IPS-NIHi11 (cell line): ENCODE data around the gene SMNDC1.
"Not testable (repeated sequence)": the region's sequence is repeated elsewhere in the genome, so short reads cannot be mapped to it uniquely, and the experiment has no call there.

Source experiments
- DNase-seq: peaks from one replicate; pipeline ENCODE4 v3.0.0; 2012; ENCODE audit warnings: mixed read lengths, low spot score

The SMNDC1 gene

DNA sequence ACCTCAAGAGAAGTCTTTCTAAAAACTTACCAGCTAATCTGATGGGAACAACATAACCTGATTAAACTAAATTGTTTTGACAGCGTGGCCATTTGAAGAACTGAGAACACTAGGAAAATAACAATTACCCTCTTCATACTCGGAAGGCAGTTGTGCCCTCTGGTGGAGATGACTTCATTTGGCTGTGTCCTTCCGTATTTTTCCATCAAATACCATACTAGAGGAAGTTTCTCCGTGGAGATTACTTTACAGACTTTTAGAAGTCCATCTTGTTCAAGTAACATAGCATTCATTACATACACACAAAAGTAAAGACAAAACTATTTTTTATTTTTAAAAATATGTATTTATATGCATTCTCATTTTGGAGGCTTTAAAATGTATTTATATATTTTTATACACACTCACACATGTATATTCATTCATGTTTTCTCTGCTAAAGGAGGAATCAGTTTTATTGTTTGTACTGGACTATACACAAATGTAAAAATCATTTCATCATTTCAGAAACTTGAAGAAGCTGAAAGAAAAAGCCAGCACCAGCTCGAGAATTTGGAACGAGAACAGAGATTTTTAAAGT, 25.2 kb downstream of the SMNDC1 start:
- peak; percentile 57 for DNase-seq

DNA sequence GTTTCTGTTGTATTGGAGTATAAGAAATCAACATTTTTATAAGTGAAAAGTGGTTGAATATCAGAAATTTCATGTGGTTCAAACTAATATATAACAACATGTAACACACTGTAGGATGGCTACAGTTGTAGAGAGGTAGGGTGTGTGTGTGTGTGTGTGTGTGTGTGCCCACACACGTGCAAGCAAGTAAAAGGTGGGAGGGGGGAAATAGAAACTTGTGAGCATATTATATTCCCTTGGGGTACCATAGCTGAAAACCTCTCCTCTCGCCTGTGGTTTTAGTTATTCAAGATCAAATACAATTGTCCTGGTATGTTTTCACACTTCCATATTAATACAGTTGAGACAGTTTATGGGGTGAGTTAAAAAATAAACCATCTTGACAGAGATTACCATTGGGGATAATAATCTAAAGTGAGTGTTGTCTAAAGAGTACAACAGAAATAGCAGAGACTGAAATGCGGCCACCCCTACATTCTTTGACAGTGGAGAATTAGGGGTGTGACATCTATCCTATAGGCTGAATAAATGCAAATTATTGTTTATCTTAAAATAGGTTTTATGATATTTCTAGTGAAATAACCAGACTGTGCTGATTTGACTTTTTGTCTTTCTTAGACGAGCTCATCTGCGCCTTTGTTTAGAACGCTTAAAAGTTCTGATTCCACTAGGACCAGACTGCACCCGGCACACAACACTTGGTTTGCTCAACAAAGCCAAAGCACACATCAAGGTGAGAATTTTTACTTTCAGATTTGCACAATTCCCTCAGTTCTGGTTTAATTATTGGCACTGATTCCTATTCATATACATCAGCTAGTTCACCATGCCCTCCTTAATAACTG, 25.9 kb downstream of the SMNDC1 start:
- no peak for DNase-seq

DNA sequence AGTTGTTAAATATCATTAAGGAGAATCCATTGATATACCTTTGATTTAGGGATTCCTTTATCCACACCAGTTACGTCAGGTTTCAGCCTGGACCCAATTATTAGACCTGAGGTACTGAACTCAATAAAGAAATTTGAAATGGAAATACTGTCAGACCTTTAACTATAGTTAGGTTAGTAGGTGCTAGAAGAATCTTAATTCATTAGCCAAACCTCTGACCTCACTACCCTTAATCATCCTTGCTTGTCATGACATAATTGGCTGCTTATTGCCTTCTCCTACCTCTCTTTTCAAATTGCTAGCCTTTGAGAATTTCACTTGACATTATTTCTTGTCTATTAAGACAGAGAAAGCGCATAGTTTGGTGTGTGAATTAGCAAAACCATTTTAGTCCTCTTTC, 27.1 kb downstream of the SMNDC1 start:
- DNase-seq: no peak

DNA sequence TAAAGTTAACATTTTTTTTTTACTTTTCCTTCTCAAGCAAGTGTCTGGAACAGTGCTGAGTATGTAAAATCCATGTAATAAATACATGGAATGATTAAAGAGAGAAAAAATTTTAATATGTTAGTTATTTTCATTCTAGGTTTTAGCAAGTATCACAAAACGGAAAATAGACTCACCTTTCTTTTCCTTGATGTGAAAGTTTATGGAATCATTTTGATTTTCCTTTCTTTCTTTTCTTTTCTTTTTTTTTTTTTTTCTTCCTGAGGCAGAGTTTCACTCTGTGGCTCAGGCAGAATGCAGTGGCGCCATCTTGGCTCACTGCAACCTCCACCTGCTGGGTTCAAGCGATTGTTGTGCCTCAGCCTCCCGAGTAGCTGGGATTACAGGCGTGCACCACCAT, 28.1 kb downstream of the SMNDC1 start:
- DNase-seq: no peak

DNA sequence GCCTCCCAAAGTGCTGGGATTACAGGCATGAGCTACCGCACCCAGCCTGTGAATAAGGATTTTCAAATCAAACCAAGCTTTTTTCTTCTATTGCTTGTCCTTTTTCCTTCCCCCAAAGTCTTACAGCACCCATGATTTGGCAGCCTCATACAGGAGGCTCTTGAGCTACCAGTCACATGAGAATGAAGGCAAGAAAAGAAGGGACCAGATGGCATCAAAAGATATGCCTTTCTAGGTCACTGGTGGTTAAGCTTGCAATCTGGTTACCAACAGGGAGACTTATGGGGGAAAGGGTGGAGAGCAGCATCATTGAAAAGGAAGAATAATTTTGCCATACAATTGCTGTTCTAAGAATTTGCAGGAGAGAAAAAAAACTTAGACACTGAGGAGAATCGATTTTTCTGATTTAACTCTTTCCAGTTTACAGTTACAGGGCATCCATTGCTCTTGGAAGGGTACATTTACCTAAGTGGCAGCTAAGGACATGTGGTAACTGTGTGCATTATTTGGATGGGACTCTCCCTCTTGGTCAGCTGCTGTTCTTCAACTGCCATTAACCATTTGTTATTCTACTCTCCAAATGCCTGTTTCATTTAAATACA, 29.5 kb downstream of the SMNDC1 start:
- no peak for DNase-seq

DNA sequence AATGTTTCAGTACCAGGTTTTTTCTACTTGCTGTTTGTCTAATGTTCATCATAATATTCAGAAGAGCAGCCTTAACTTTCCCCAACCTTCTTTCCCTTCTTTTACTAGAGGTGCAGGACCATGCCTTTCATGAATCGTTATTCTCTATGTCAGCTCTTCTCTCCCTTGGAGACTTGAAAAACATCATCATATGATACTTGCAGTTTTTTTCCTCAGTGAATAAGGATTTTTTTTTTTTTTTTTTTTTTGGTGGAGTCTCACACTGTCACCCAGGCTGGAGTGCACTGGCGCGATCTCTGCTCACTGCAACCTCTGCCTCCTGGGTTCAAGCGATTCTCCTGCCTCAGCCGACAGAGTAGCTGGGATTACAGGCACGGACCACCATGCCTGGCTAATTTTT, 30.1 kb downstream of the SMNDC1 start:
- DNase-seq: no peak

DNA sequence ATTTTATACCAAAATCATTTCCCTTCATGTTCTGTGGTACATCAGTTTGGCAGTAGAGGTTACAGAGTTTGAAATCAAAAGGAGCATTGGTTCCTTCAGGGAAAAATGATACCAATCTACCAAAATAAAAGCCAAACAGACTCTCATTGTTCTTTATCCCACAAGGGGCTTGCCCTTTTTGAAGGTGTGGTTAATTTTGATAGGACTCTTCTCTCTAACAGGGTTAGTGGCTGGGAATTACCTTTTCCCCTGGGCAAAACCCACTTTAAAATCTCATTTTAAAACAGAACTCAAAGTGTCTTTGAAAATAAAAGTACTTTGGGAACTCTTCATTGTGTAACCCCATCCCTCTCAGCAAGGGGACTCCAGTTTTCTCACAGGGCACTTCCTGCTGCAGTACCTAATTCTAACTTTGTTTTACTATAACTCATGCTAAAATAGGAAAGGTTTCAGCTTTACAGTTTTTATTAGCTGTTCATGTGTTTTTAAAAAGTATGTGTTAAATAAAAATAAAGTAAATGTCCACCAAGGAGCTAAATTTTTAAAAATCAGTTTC, 30.6 kb downstream of the SMNDC1 start:
- no peak for DNase-seq

DNA sequence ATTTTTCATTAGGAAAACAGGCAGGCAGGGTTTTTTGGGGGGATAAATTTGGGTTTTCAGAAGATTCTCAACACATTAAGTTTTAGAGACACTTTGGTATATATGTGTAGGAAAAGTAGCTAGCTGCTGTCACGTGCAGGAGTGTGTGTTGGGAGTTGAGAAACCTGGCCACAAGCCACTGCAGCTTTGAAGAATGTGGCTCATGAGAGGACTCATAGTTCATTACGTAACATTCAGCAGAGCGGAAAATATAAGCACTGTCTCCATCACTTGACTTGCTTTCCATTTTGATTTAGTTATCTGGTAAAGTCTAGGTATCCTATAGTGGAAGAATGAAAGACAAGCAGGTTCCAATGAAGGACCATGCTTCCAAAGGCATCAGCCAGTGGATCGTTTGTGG, 31.2 kb downstream of the SMNDC1 start:
- DNase-seq: no peak

DNA sequence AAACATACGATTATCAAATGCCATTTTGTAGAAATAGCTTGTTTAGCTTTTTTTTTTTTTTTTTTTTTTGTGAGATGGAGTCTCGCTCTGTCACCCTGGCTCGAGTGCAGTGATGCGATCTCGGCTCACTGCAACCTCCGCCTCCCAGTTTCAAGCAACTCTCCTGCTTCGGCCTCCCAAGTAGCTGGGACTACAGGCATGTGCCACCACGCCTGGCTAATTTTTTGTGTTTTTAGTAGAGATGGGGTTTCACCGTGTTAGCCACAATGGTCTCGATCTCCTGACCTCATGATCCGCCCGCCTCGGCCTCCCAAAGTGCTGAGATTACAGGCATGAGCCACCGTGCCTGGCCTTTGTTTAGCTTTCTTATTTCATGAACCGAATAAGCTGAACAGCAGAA, 31.7 kb downstream of the SMNDC1 start:
- DNase-seq: not testable (repeated sequence)

DNA sequence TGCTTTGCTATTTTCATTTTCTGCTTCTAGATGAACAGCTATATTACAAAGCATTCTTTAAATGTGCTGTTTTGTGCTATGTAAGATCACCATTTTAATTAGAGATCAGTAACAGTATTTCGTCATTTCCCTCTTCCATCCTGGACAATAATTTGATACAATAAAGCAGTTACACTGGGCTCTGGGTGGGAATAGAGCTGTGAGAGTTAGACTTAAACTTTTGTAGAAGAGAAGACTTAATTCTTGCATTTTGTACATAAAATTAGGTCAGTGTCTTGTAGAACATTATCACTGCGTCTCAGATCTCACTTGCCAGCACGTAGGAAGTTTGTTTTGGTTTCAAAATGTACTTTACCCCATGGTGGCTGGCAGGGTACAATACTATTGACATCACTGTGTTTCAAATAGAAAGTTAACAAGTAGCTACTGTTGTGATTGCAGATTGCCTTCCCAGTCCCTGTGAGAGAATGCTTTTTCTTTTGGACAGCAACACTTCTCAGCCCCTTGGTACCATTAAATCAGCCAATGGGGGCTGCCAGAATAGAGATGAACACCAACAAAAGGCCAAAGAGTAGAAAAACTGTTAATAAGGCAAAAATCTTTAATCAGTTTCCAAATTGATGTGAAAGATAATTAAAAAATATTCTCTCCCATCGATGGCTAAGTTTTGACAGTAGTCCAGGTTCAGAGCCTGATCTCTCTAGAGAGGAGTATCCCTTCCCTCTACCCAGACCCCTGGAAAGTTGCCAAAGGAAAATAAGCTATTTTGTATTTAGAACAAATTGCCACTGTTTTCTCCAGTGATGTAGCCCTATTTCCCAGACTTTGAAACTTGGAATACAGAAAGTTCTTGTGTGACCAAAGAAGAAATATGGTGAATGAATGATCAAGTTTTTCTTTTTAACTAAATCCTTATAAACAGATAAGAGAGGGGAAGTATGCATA, 35.1 kb downstream of the SMNDC1 start:
- DNase-seq: no peak

DNA sequence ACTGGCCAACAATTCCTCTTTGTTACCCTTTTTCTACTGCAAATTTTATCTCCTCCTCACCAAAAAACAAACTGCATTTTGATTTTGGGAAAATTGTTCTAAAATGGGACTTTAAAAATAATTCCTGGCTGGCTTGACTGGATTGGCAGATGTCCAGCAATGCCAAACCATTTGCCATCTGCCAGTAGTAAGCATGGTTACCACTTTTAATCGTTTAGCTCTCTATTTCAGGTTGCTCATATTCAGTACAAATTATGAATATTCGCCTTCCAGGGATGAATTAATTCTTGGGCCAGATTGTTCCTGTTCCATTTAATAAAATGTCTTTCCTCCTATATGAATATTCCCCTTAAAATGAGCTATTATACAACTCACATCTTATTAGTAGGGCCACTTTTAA, 35.7 kb downstream of the SMNDC1 start:
- no peak for DNase-seq

DNA sequence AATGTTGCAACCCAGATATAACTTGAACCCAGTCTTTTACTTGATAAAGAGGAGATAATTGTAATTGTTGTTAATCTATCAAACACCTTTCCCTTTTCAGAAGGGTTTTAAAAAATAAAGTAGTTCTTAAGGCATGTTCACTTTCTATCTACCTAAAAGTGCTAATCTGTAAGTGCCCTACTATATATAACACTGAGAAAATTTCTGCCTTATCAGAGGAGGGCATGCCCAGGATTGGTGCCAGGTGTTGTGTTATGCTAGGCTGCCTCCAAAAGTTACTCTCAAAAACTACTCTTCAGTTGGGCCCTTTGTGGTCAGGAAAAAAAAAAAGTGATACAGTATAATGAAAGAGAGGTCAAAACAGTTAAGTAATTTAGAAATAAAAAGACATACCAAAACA, 36.3 kb downstream of the SMNDC1 start:
- no peak for DNase-seq

DNA sequence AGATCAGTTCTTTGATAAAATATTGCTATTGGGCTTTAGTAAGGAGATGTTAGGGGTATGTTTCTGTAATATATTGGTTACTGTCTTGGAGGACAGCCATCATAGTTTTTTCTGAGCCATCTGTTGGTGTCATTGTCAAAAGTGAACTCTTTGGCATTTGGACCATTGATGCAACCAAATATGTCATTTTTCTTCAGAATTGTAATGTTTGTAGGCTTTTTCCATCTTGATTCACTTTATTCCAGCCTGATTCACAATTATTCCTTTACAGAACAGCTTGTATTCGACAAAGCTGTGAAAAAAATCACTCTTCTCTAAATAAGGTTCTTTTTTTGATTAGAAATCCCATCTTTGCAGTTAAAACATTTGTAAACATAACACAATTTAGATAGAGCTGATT, 37.4 kb downstream of the SMNDC1 start:
- DNase-seq: no peak

DNA sequence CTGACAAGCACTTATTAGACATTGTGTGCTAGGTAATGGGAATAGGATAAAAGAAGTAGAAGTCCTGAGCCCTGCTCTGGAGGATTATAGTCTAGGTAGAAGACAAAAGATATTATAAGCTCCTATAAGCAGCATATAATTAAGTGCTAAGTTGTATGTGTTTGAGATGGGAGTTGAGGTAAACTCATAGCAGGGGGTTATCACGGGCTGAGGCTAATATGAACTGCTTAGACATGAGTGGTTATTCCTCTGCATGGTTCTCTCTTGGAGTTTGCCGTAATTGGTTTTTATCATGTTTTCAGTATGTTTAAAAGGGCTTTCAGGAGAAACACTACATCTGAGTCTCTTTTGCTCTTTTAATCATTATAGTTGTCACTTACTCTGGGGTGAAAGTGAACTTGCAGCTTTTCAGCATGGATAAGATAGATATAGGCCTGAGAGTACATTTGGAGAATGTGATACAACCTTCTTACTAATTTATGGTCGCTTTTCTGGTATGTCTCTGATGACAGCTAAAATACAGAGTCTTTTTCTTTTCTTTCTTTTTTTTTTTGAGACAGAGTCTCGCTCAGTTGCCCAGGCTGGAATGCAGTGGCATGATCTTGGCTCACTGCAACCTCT, 39.0 kb downstream of the SMNDC1 start:
- no peak for DNase-seq

DNA sequence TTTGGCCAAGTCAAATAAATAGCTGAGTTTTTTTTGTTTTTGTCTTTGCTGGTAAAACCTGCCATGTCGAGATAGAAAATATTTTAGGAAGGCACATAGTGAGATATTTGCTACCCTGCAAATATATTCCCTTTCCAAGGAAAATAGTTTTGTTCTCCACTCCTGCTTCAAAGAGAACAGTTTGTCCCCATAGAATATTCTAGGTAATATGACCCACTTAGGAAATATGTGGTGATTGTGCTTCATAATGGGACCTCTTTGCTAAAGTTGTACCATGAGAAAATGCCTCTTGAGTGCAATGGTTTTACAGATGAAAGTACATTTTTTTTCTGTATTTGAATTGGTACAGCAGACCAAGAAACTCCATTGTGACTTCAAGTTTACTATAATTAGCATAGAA, 41.6 kb downstream of the SMNDC1 start:
- no peak for DNase-seq

DNA sequence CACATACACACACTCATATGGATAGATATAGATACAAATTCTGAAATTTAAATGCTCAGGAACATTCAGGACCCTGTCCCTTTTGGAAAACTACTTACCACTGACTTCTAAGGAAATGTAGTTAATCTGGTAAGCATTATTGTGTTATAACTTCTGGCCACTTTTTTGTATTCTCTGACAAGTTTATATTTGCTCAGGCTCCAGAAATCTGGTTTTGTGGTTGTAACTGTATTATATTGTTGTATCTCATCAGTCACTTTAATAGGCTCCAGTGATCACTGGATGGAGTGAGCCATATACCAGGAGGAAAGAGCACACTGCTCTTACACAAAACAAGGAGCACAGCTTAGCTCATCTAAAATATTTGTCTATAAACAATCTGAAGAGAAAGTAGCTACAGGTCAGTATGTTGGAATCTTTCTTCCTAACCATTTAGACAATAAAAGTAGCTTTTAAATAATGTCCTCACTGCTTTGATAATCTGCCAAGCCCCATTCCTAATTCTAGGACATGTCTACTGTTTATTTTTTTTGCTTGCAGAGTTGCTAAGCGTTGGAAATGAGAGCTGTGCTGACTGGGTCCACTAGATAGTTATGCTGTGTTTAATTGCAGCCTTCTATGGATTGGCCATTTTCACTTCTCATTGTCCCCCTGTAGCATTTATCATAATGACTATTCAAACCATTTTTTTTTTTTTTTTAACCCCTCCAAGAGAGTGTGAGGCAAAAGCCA, 43.8 kb downstream of the SMNDC1 start:
- no peak for DNase-seq

DNA sequence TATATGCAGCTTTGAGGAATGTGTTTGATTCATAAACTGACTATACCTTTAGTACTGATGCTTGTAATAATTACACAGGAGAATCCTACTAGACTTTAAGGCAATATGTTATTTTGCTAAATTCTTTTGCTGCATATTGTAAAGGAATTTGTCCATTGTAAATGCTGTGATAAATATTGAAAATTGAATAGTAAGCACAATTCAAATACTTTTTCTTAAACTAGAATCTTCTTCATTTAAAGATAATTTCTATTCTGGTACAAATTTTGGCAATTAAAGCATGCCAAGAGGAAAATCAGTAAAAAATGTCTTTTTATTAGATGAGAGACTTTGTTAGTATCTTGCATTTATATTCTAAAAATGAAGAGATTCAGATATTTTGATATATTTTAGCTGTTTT, 45.4 kb downstream of the SMNDC1 start:
- DNase-seq: no peak

DNA sequence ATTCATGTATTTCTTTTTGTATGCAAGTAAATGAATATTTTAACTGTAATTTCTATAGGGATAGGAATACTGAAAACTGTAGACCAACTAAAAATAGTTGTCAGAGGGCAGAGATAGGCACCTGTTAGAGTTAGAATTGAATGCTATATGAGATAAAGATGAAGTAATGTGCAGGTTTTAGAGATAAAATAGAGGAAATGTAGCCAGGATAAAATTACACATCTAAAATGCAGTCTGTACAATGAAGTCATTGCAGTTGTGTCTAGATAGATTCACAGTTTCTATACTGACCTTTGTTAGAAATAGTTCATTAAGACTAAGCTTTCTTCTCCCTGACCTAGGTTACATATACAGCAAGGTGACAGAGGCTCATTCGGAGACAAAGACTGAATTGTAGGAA, 46.2 kb downstream of the SMNDC1 start:
- DNase-seq: no peak

DNA sequence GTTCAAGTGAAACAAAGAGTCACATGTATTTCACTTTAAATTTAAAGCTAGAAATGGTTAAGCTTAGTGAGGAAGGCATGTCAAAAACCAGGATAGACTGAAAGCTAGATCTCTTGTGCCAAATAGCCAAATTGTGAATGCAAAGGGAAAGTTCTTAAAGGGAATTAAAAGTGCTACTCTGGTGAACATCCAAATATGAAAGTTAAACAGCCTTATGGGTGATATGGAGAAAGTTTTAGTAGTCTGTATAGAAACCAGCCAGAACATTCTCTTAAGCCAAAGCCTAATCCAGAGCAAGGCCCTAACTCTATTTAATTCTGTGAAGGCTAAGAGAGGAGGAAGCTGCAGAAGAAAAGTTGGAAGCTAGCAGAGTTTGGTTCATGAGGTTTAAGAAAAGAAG, 50.3 kb downstream of the SMNDC1 start:
- no peak for DNase-seq

DNA sequence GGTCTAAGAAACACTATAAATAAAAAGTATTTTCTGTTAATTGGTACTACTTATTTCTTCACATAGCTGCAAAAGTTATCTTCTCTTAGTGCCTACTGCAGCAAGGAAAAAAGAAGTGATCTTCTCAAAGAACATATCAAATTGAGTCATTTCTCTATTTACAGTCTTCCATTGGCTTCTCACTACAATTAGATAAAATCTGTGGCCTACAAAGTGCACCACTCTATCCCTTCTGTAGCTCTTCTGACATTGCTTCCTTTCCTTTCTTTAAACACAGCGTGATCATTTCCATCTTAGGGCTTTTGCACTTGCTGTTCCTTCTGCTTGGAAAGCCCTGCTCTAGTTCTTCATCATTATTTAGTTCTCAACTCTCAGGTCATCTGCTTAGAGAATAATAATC, 52.6 kb downstream of the SMNDC1 start:
- no peak for DNase-seq

DNA sequence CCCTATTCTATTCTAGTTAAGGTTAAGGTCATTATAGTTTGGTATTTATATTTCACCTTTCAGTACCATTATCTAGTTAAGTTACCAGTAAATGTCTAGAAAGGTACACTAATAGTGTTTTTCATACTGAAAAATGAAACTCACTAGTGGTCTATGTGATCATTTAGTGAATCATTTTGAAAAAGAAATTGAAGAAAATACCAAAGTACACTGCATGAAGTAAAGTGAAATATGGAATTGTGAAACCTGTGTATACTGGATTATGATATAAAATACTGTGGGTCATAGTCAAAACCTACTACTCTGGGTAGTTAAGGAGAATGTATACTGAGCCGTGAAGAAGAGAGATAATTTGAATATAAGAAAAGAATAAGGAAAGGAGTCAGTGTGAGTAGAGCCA, 53.3 kb downstream of the SMNDC1 start:
- not testable (repeated sequence) for DNase-seq
